Ovary (tissue), 9 donors: Measurements from ENCODE around the gene SH3RF3. TPM values are rescaled to one million over a fixed set of nuclear protein-coding genes. Genes with fewer than 3 reads are reported as not detected.

Source experiments
- DNase-seq, 5 donors: peaks; one replicate each; pipeline ENCODE4 v3.0.0-alpha.2; 2019 to 2020
- H3K27ac ChIP-seq, 2 donors: fragments of 200-600 bp; one replicate each; pipeline versions ENCODE4 v1.5.1 to v1.8.0; 2019 to 2022
- H3K27me3 ChIP-seq: fragments of 200-600 bp; one replicate; pipeline ENCODE4 v1.8.0; 2022
- H3K36me3 ChIP-seq: fragments of 200-600 bp; sonication (generic); one replicate; pipeline ENCODE4 v1.5.1; 2019
- H3K4me1 ChIP-seq: one replicate; pipeline ENCODE4 v1.8.1; 2013; ENCODE audit warnings: mild to moderate bottlenecking, moderate library complexity; ENCODE audit not compliant: insufficient read depth
- H3K4me3 ChIP-seq: fragments of 200-600 bp; sonication (generic); one replicate; pipeline ENCODE4 v1.5.1; 2017
- H3K9me3 ChIP-seq, 2 donors: fragments of 200-600 bp in 1 of 2; sonication (generic) in 1 of 2; one replicate each; pipeline versions ENCODE4 v1.5.1 to v1.8.1; 2013 to 2019; ENCODE audit warnings: mild to moderate bottlenecking in 1 of 2, moderate library complexity in 1 of 2
- EP300 ChIP-seq: sonication (generic); formaldehyde crosslinking; IDR thresholded peaks from one replicate; pipeline ENCODE4 v1.6.1; 2017; ENCODE audit warnings: antibody characterized with exemption
- POLR2A ChIP-seq: fragments of 450-650 bp; IDR thresholded peaks from one replicate; pipeline ENCODE4 v1.6.1; 2017; ENCODE audit warnings: antibody characterized with exemption, mild to moderate bottlenecking, moderate library complexity
- WGBS, 3 donors: extraction: QIAGEN DNeasy Blood & Tissue Kit in 1 of 3; methylation state at CpG; one replicate each; pipeline versions ENCODE4 v1.1.5 to v1.1.7; 2013 to 2017; 5-methylcytosine and 5-hydroxymethylcytosine counted together
- intact Hi-C, 4 donors: fragments of 100-400 bp; cut with DNase I; formaldehyde crosslinking; loops; one replicate each; pipeline versions ENCODE4 v1.11.0 to v1.15.1; 2022 to 2023
- polyA plus RNA-seq, 2 donors: library from polyadenylated mRNA; stranded (reverse); fragments of 200-250 nt in 1 of 2; fragments of 350-450 nt in 1 of 2; fragmentation: Illumina TruSeq in 1 of 2; extraction: RNeasy Lipid Tissue Mini Kit (QIAGEN cat#74804) in 1 of 2; gene quantifications; one replicate each; pipeline ENCODE4 v1.2.3, GENCODE V29; 2013 to 2014
- total RNA-seq, 7 donors: library from RNA; depleted of rRNA in 2 of 7; stranded (reverse); fragments of >200 nt in 2 of 7; fragmentation: NEBNext Ultra II Directional in 3 of 7; extraction: Animal tissue kit (Norgen Biotek cat#: 25700) in 3 of 7; gene quantifications; one replicate each; pipeline versions ENCODE4 v1.1.0 to v1.2.4, GENCODE V29; 2016 to 2023
- TF ChIP-seq, protein P1 (sequence below), 3 donors: fragments of 450-650 bp in 2 of 3; fragments of 200-600 bp in 1 of 3; IDR thresholded peaks; one replicate each; pipeline versions ENCODE4 v1.5.1 to v1.8.0; 2016 to 2022; ENCODE audit warnings: antibody characterized with exemption in 3 of 3, mild to moderate bottlenecking in 1 of 3
- donor health status: DM: no; HTN: no; CAD: no; lungs with moderate emphysema.
- donor health status: DM: no; HTN: no; CAD: no.
- donor health status: Bipolar disorder and iron deficiency.
- donor health status: DM: yes; HTN: yes; CAD: no.
- donor health status: DM: no; HTN: no; CAD: no.
- donor health status: DM: yes; HTN: yes; CAD: no.

Gene SH3RF3
- total and polyA plus RNA-seq, 9 donors = 2.7 to 10.1 (median 4.5) TPM

DNA sequence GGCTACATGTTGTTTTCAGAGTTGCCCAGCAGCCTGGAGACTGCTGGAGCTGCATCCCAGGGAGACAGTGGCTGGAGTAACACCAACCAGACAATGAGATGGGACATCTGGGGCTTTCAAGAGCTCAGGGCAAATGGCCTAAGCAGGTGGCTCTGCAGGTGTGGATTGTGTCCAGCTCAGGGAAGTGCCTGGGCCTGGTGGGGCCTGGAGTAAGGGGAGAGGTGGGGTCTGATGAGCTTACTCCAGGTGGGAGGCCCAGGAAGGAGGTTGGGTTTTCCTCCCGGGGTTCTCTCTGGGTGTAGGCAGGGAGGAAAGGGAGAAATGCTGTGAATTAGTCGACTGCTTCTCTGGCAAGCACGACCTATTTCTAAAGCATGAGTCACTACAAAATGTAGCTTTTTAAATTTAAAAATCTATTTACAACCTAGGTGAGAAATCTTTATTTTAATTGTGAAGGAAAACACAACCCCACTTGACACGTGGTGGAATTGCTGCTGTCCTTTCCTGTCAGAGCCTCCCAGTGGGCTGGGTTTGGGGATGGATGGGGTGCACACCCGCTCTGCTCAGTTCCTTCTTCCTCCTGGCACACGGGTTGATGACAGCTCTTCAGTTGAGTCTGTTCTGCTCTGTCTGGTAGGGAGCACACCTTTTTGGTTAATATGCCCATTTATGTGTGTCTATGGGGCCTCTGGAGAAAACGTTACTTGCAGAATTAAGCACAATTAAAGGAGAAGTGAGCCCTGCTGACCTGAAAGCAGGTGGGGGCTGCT, 81.6 kb downstream of the SH3RF3 start:
- no peak overlapping the region for H3K4me3 ChIP-seq
- no peaks in the 10 kb centered on the region for H3K36me3 ChIP-seq
- no peak for DNase-seq
- H3K4me1 ChIP-seq = no peaks in the 10 kb centered on the region
- H3K9me3 ChIP-seq = no peaks in the 10 kb centered on the region
- no peak overlapping the region for H3K27ac ChIP-seq
- TF ChIP-seq, protein P1, sequence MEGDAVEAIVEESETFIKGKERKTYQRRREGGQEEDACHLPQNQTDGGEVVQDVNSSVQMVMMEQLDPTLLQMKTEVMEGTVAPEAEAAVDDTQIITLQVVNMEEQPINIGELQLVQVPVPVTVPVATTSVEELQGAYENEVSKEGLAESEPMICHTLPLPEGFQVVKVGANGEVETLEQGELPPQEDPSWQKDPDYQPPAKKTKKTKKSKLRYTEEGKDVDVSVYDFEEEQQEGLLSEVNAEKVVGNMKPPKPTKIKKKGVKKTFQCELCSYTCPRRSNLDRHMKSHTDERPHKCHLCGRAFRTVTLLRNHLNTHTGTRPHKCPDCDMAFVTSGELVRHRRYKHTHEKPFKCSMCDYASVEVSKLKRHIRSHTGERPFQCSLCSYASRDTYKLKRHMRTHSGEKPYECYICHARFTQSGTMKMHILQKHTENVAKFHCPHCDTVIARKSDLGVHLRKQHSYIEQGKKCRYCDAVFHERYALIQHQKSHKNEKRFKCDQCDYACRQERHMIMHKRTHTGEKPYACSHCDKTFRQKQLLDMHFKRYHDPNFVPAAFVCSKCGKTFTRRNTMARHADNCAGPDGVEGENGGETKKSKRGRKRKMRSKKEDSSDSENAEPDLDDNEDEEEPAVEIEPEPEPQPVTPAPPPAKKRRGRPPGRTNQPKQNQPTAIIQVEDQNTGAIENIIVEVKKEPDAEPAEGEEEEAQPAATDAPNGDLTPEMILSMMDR (IDR thresholded peaks at IDR 0.05) = no peak
- WGBS, 3 donors = 41 to 52% (median 46%) methylated on average over 7 of the region's 7 CpGs
- no peaks in the 10 kb centered on the region for H3K27me3 ChIP-seq
- intact Hi-C loops = no loop called here

DNA sequence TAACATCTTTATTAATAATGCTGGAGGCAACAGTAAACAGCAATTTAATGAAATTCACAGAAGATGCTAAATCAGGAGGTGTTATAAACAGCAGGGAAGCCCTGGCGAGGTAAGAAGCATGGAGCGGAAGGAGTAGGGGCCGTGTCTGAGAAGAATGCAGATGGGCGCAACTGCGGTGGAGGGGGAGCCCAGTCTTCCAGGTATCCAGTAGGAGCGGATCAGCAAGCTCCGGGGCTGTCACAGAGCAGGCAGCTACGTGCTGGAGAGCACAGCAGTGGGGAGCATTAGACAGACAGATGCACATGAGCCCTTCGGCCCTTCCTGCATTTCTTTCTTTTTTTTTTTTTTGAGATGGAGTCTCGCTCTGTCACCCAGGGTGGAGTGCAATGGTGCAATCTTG, 82.3 kb downstream of the SH3RF3 start:
- intact Hi-C loops = no loop called here
- Histone ChIP-seq H3K36me3 (no peaks in the 10 kb centered on the region), H3K27ac (no peak overlapping the region), H3K9me3 (no peaks in the 10 kb centered on the region), H3K4me3 (no peak overlapping the region), H3K27me3 (no peaks in the 10 kb centered on the region), H3K4me1 (no peaks in the 10 kb centered on the region)
- TF ChIP-seq, protein P1 (IDR thresholded peaks at IDR 0.05) = no peak
- TF ChIP-seq EP300 = no peak
- no peak for TF ChIP-seq POLR2A
- 91 to 94% (median 94%) methylated on average over 10 of the region's 10 CpGs for WGBS, 3 donors
- DNase-seq = no peak

DNA sequence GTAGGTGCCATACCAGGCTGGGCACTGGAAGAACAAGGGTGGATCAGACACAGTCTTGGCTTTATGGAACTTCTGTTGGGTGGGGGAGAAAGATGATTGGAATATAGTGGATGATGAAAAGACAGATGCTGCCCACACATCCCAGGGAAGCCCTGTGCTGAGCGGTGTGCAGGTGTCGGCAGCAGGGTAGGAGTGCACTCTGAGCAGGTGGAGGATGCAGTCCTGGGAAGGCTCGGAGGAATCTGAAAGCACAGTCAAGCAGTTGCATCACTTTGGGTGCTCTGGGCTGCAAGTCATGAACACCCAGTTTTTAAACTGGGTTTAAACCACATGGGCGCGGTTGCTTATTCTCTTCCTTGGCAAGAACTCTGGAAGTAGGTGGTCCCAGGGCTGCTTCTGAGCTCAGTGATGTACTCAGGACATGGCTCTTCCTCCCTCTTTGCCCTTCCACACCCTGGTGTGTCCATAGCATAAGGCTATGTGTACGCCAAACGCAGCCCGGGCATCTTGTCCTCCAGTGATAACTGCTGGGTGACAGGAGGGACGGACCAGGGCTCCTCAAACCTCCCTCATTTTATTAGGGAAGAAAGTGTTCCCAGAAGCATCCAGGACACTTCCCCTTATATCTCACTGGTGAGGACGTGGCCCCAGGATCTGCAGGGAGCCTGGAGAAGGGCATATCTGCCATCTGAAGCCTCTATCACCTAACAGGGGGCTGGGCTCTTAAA, 84.0 kb downstream of the SH3RF3 start:
- no peaks in the 10 kb centered on the region for H3K36me3 ChIP-seq
- WGBS, 3 donors = 96 to 98% (median 98%) methylated on average over 10 of the region's 10 CpGs
- intact Hi-C loops = no loop called here
- no peaks in the 10 kb centered on the region for H3K27me3 ChIP-seq
- no peak overlapping the region for H3K4me3 ChIP-seq
- peaks cover 4% of the 10 kb centered on the region for H3K4me1 ChIP-seq
- no peak for DNase-seq
- H3K9me3 ChIP-seq = no peaks in the 10 kb centered on the region
- H3K27ac ChIP-seq = no peak overlapping the region
- TF ChIP-seq, protein P1 (IDR thresholded peaks at IDR 0.05) = no peak
- TF ChIP-seq EP300 (no peak), POLR2A (no peak)

DNA sequence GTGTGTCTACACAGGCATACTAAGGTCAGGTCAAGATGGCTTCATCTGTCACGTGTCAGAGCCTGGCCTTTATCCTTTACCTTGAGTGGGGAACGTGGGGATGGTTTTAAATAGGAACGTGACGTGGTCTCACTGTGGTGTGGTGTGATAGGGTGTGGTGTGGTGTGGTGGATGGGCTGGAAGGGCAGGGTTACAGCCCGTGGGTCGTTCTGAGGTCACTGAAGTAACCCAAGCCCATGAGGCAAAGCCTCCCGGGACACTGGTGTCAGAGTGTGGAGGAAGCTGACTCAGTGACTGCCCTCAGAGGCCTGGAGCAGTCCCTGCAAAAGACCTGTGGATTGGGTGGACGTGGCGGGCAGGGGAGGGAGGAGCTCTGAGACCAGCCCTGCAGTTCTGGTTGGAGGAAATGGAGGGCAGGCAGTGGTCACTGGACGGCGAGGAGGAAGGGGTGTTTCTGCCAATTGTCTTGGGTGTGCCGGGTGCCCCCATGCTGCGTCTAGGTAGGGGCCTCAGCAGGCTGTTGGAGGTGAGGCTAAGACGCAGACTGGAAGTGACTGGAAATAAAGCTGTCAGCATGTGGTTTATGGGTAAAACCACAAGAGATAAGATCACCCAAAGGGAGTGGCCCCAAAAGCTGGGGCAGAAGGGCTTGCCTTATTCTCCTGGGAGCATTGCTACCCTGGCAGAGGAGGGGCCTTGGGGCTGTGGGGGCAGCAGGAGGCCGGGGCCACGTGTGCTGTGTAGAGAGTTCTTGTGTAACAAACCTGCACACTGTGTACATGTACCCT, 84.8 kb downstream of the SH3RF3 start:
- DNase-seq = no peak
- peaks cover 8% of the 10 kb centered on the region for H3K4me1 ChIP-seq

More for the DNA sequence above, 84.8 kb downstream of the SH3RF3 start:
- WGBS, 3 donors = 80 to 84% (median 84%) methylated on average over 16 of the region's 16 CpGs
- TF ChIP-seq, protein P1 (IDR thresholded peaks at IDR 0.05) = no peak
- TF ChIP-seq POLR2A = no peak
- no peak for TF ChIP-seq EP300
- no peak overlapping the region for H3K4me3 ChIP-seq
- H3K9me3 ChIP-seq = no peaks in the 10 kb centered on the region
- no peaks in the 10 kb centered on the region for H3K36me3 ChIP-seq
- intact Hi-C loops = no loop called here
- H3K27ac ChIP-seq = no peak overlapping the region
- no peaks in the 10 kb centered on the region for H3K27me3 ChIP-seq
